Aorta (tissue), 5 donors: ENCODE measurements around the gene MARS1. TPM values are rescaled to one million over a fixed set of nuclear protein-coding genes. Genes with fewer than 3 reads are reported as not detected.
"Not testable (repeated sequence)": the region's sequence is repeated elsewhere in the genome, so short reads cannot be mapped to it uniquely, and the experiment has no call there.

Experiments used
- ATAC-seq: fragments of 200-7000 bp; cut with Tn5 transposase; one replicate; pipeline ENCODE4 v1.9.1; 2022; ENCODE audit warnings: moderate library complexity; ENCODE audit not compliant: low FRiP score
- DNase-seq, 2 donors: peaks; one replicate each; pipeline ENCODE4 v3.0.0-alpha.2; 2020
- H3K27ac ChIP-seq, 2 donors: one replicate each; pipeline ENCODE4 v1.5.1; 2013; ENCODE audit warnings: low read length in 2 of 2, mild to moderate bottlenecking in 2 of 2, moderate library complexity in 2 of 2, control low read depth in 1 of 2, inconsistent platforms in 1 of 2, low read depth in 1 of 2
- H3K27me3 ChIP-seq, 2 donors: one replicate each; pipeline ENCODE4 v1.6.1; 2013; ENCODE audit warnings: control low read depth in 1 of 2, low read length in 1 of 2, mild to moderate bottlenecking in 1 of 2, moderate library complexity in 1 of 2; ENCODE audit not compliant: insufficient read depth in 2 of 2, control insufficient read depth in 1 of 2
- H3K36me3 ChIP-seq, 2 donors: one replicate each; pipeline ENCODE4 v1.6.1; 2013; ENCODE audit warnings: control low read depth in 1 of 2, low read length in 1 of 2, mild to moderate bottlenecking in 1 of 2; ENCODE audit not compliant: insufficient read depth in 2 of 2, control insufficient read depth in 1 of 2
- H3K4me1 ChIP-seq, 2 donors: one replicate each; pipeline ENCODE4 v1.6.1; 2013; ENCODE audit warnings: low read length in 2 of 2, control low read depth in 1 of 2, mild to moderate bottlenecking in 1 of 2, moderate library complexity in 1 of 2; ENCODE audit not compliant: insufficient read depth in 2 of 2, control insufficient read depth in 1 of 2
- H3K4me3 ChIP-seq, 2 donors: one replicate each; pipeline ENCODE4 v1.5.1; 2013; ENCODE audit warnings: low read length in 2 of 2, control low read depth in 1 of 2, mild to moderate bottlenecking in 1 of 2
- H3K9me3 ChIP-seq: one replicate; pipeline ENCODE4 v1.6.1; 2013; ENCODE audit warnings: mild to moderate bottlenecking, low read length; ENCODE audit not compliant: control insufficient read depth
- WGBS, 2 donors: extraction: QIAGEN DNeasy Blood & Tissue Kit; methylation state at CpG; one replicate each; pipeline ENCODE4 v1.1.7; 2013; 5-methylcytosine and 5-hydroxymethylcytosine counted together
- intact Hi-C, 2 donors: fragments of 100-400 bp; cut with DNase I; formaldehyde crosslinking; loops; one replicate each; pipeline versions ENCODE4 v1.14.2 to v1.15.0; 2022
- polyA plus RNA-seq, 2 donors: library from polyadenylated mRNA; stranded (reverse); fragments of 200-250 nt; gene quantifications; one replicate each; pipeline ENCODE4 v1.2.3, GENCODE V29; 2013
- total RNA-seq, 2 donors: library from RNA; stranded (reverse); fragmentation: NEBNext Ultra II Directional; extraction: Animal tissue kit (Norgen Biotek cat#: 25700); gene quantifications; one replicate each; pipeline ENCODE4 v1.2.1, GENCODE V29; 2021
- donor health status: healthy with polysubstance abuse.
- donor health status: Bipolar disorder and iron deficiency.
- donor health status: DM: no; HTN: no; CAD: no.
- donor health status: DM: no; HTN: no; CAD: no.
- donor health status: DM: yes; HTN: yes; CAD: no.

Gene MARS1
- total and polyA plus RNA-seq, 4 donors: 34.9 to 136 (median 107) TPM

GRCh38 chr12:57491393-57492280 is 3.8 kb downstream of the MARS1 start:
- ATAC-seq: no peak
- no peak for DNase-seq
- no peak overlapping the region for H3K27ac ChIP-seq
- peaks cover 4 to 8% of the 10 kb centered on the region in 2 donors for H3K36me3 ChIP-seq
- H3K4me3 ChIP-seq: no peak overlapping the region
- H3K9me3 ChIP-seq: no peaks in the 10 kb centered on the region
- intact Hi-C loops: no loop called here
- no peaks in the 10 kb centered on the region for H3K4me1 ChIP-seq
- no peaks in the 10 kb centered on the region for H3K27me3 ChIP-seq
- 88 to 91% methylated on average over 15 of the region's 15 CpGs for WGBS, 2 donors

GRCh38 chr12:57495051-57495701 is 7.3 kb downstream of the MARS1 start:
- intact Hi-C loops, H3K27ac ChIP-seq, H3K27me3 ChIP-seq, H3K4me3 ChIP-seq, DNase-seq, H3K9me3 ChIP-seq, H3K36me3 ChIP-seq, ATAC-seq, H3K4me1 ChIP-seq: not testable (repeated sequence)
- 93 to 95% methylated on average over 29 to 46 of the region's 48 CpGs for WGBS, 2 donors

GRCh38 chr12:57496822-57497221 is 9.0 kb downstream of the MARS1 start:
- Histone ChIP-seq H3K36me3 (peaks cover 3 to 6% of the 10 kb centered on the region in 2 donors), H3K27ac (no peak overlapping the region)

GRCh38 chr12:57497223-57498131 is 9.6 kb downstream of the MARS1 start:
- Histone ChIP-seq H3K4me3 (no peak overlapping the region), H3K27me3 (no peaks in the 10 kb centered on the region), H3K27ac (no peak overlapping the region), H3K4me1 (no peaks in the 10 kb centered on the region), H3K9me3 (no peaks in the 10 kb centered on the region), H3K36me3 (peaks cover 5 to 6% of the 10 kb centered on the region in 2 donors)
- DNase-seq: no peak
- intact Hi-C loops: no loop called here
- no peak for ATAC-seq
- WGBS, 2 donors: 90 to 93% methylated on average over 12 of the region's 12 CpGs

More at GRCh38 chr12:57496822-57497221, 9.0 kb downstream of the MARS1 start:
- Histone ChIP-seq H3K4me3 (no peak overlapping the region), H3K4me1 (no peaks in the 10 kb centered on the region), H3K27me3 (no peaks in the 10 kb centered on the region), H3K9me3 (no peaks in the 10 kb centered on the region)
- ATAC-seq (no peak), DNase-seq (no peak)
- intact Hi-C loops: no loop called here

GRCh38 chr12:57498132-57498502 is 10.2 kb downstream of the MARS1 start:
- peaks cover 4 to 5% of the 10 kb centered on the region in 2 donors for H3K36me3 ChIP-seq
- DNase-seq: no peak
- H3K4me1 ChIP-seq: no peaks in the 10 kb centered on the region
- no peaks in the 10 kb centered on the region for H3K27me3 ChIP-seq
- H3K4me3 ChIP-seq: no peak overlapping the region
- 82 to 87% methylated on average over 9 of the region's 9 CpGs for WGBS, 2 donors
- no peak overlapping the region for H3K27ac ChIP-seq
- no peaks in the 10 kb centered on the region for H3K9me3 ChIP-seq
- ATAC-seq: no peak
- intact Hi-C loops: no loop called here

GRCh38 chr12:57498571-57498970 is 10.7 kb downstream of the MARS1 start:
- Histone ChIP-seq H3K9me3 (no peaks in the 10 kb centered on the region), H3K27me3 (no peaks in the 10 kb centered on the region), H3K27ac (no peak overlapping the region), H3K36me3 (peaks cover 4 to 5% of the 10 kb centered on the region in 2 donors), H3K4me1 (no peaks in the 10 kb centered on the region), H3K4me3 (no peak overlapping the region)
- DNase-seq (no peak), ATAC-seq (no peak)
- WGBS, 2 donors: 90 to 92% methylated on average over 4 of the region's 4 CpGs
- intact Hi-C loops: no loop called here

- Histone ChIP-seq H3K27ac (no peak overlapping the region), H3K9me3 (no peaks in the 10 kb centered on the region), H3K36me3 (peaks cover 5 to 6% of the 10 kb centered on the region in 2 donors), H3K27me3 (no peaks in the 10 kb centered on the region), H3K4me3 (no peak overlapping the region), H3K4me1 (no peaks in the 10 kb centered on the region)
- no peak for DNase-seq
- intact Hi-C loops: no loop called here
- WGBS, 2 donors: 94 to 98% methylated on average over 11 of the region's 11 CpGs
- ATAC-seq: no peak
Observed at GRCh38 chr12:57500213-57500612, 12.3 kb downstream of the MARS1 start.

GRCh38 chr12:57502311-57502969 is 14.6 kb downstream of the MARS1 start:
- 96% methylated on average over 22 of the region's 22 CpGs for whole genome bisulfite sequencing, 2 donors
- H3K27me3 ChIP-seq, DNase-seq, H3K27ac ChIP-seq, intact Hi-C loops, H3K36me3 ChIP-seq, H3K9me3 ChIP-seq, ATAC-seq, H3K4me1 ChIP-seq, H3K4me3 ChIP-seq: not testable (repeated sequence)
